Skeletal muscle tissue (tissue), 4 donors: ENCODE data around the gene MYCT1. TPM values are rescaled to one million over a fixed set of nuclear protein-coding genes. Genes with fewer than 3 reads are reported as not detected.
A peak's percentile ranks its signal among the peaks of the same experiment; 100 is the strongest.

Experiments
- H3K27ac ChIP-seq: one replicate; pipeline ENCODE4 v1.7.0; 2013; ENCODE audit warnings: mild to moderate bottlenecking, low read depth, low read length, inconsistent platforms
- H3K27me3 ChIP-seq, 3 donors: one replicate each; pipeline ENCODE4 v1.7.0; 2013; ENCODE audit warnings: low read length in 3 of 3; ENCODE audit not compliant: control insufficient read depth in 3 of 3, insufficient read depth in 3 of 3
- H3K36me3 ChIP-seq, 3 donors: one replicate each; pipeline ENCODE4 v1.7.0; 2013; ENCODE audit warnings: low read length in 3 of 3; ENCODE audit not compliant: control insufficient read depth in 3 of 3, insufficient read depth in 3 of 3
- H3K4me1 ChIP-seq, 3 donors: one replicate each; pipeline ENCODE4 v1.7.0; 2013; ENCODE audit warnings: low read length in 3 of 3, mild to moderate bottlenecking in 3 of 3; ENCODE audit not compliant: control insufficient read depth in 3 of 3, insufficient read depth in 3 of 3
- H3K4me3 ChIP-seq, 3 donors: one replicate each; pipeline ENCODE4 v1.7.0; 2013; ENCODE audit warnings: low read length in 3 of 3
- H3K9ac ChIP-seq, 3 donors: one replicate each; pipeline ENCODE4 v1.7.0; 2013; ENCODE audit warnings: low read length in 3 of 3, mild to moderate bottlenecking in 3 of 3, moderate library complexity in 2 of 3, low read depth in 1 of 3
- H3K9me3 ChIP-seq, 3 donors: one replicate each; pipeline ENCODE4 v1.7.0; 2013; ENCODE audit warnings: low read length in 3 of 3; ENCODE audit not compliant: control insufficient read depth in 3 of 3
- total RNA-seq: library from RNA; depleted of rRNA; stranded (reverse); fragments of >200 nt; gene quantifications from one replicate; pipeline ENCODE4 v1.2.3, GENCODE V29; 2014
- donor health status: Osteomylitis.

The MYCT1 gene, protein sequence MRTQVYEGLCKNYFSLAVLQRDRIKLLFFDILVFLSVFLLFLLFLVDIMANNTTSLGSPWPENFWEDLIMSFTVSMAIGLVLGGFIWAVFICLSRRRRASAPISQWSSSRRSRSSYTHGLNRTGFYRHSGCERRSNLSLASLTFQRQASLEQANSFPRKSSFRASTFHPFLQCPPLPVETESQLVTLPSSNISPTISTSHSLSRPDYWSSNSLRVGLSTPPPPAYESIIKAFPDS
- 12.0 TPM for total RNA-seq

DNA sequence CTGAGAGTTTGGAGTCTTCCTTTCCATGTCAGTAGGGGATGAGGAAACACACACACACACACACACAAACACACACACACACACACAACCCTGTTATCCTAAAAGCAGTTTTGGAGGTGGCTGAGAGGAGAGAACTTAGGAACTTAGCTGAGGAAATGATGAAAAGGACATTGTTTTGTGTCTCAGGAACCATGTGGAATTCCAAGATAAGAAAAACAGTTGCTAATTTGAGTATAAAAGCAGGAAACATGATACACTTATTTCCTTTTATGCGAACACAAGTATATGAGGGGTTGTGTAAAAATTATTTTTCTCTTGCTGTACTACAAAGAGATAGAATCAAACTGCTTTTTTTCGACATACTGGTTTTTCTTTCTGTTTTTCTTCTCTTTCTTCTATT is at the start of gene MYCT1:
Gene MYCT1, plus strand, starts transcription at position 264 of the 400 bp plus-strand sequence. Its CDS starts 6 bp downstream, at position 270.
- Histone ChIP-seq H3K9me3 (no peaks in the 10 kb centered on the region), H3K9ac (peak within 1 kb of the TSS in 2 of 3 donors; percentile 35 to 46), H3K27me3 (peaks cover 0 to 3% (median 0%) of the 10 kb centered on the region in 3 donors), H3K36me3 (no peaks in the 10 kb centered on the region), H3K4me3 (peak within 1 kb of the TSS in 2 of 3 donors; percentile 37 to 55), H3K27ac (no peak within 1 kb of the TSS), H3K4me1 (no peaks in the 10 kb centered on the region)

DNA sequence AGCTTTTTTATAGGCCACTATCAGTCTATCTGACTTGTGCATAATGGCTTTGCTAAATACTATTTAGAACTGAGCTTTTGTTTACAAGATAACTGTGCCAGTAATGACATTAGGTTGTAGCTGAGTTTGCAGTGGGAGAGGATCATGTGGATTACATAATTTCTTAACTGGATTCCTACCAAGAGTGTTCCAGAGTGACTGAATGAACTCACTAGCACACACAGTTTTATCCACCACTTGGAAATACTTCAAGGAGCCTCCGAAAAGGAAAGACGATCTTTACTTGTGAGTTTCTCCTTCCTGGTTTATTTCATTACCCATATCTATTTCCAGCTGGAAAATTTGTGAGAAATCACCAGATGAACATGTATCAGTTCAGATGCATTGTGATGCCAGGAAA is 49.6 kb upstream of the MYCT1 start:
- no peak overlapping the region for H3K27ac ChIP-seq

GRCh38 chr6:152651986-152652385 is 45.7 kb upstream of the MYCT1 start:
- Histone ChIP-seq H3K27me3 (no peaks in the 10 kb centered on the region), H3K27ac (no peak overlapping the region), H3K4me3 (no peak overlapping the region), H3K9ac (no peak overlapping the region), H3K36me3 (no peaks in the 10 kb centered on the region), H3K4me1 (no peaks in the 10 kb centered on the region), H3K9me3 (no peaks in the 10 kb centered on the region)

More for the DNA sequence above, 49.6 kb upstream of the MYCT1 start:
- Histone ChIP-seq H3K4me1 (no peaks in the 10 kb centered on the region), H3K36me3 (no peaks in the 10 kb centered on the region), H3K9me3 (no peaks in the 10 kb centered on the region), H3K27me3 (no peaks in the 10 kb centered on the region), H3K4me3 (no peak overlapping the region), H3K9ac (no peak overlapping the region)

GRCh38 chr6:152661776-152662175 is 35.9 kb upstream of the MYCT1 start:
- H3K9ac ChIP-seq, result no peak overlapping the region
- H3K9me3 ChIP-seq, result no peaks in the 10 kb centered on the region
- H3K4me3 ChIP-seq, result no peak overlapping the region
- no peaks in the 10 kb centered on the region for H3K4me1 ChIP-seq
- H3K27me3 ChIP-seq, result no peaks in the 10 kb centered on the region
- no peak overlapping the region for H3K27ac ChIP-seq
- no peaks in the 10 kb centered on the region for H3K36me3 ChIP-seq

DNA sequence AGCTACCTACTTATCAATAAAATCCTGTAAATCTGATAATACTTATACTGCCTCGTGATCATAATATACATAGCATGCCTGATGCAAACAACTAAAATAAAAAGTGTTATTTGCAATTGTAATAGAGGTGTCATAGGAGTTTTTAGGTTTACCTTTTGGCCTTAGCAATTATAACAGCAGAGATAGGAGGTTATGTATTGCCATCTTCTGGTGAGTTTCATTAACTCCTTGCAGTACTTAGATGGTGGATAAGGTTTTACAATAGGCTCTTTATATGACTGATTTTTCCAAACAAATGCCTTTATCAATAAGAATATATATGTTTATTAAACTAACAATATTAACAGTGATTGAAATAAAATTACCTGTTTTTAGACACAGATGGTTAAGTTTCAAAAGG is 27.8 kb upstream of the MYCT1 start:
- Histone ChIP-seq H3K4me1 (no peaks in the 10 kb centered on the region), H3K27ac (no peak overlapping the region), H3K9me3 (no peaks in the 10 kb centered on the region), H3K4me3 (no peak overlapping the region), H3K27me3 (no peaks in the 10 kb centered on the region), H3K9ac (no peak overlapping the region), H3K36me3 (no peaks in the 10 kb centered on the region)

GRCh38 chr6:152671171-152671570 is 26.5 kb upstream of the MYCT1 start:
- no peak overlapping the region for H3K27ac ChIP-seq
- H3K36me3 ChIP-seq, result no peaks in the 10 kb centered on the region
- H3K27me3 ChIP-seq, result no peaks in the 10 kb centered on the region
- H3K9me3 ChIP-seq, result no peaks in the 10 kb centered on the region
- H3K4me1 ChIP-seq, result no peaks in the 10 kb centered on the region
- no peak overlapping the region for H3K9ac ChIP-seq
- no peak overlapping the region for H3K4me3 ChIP-seq

DNA sequence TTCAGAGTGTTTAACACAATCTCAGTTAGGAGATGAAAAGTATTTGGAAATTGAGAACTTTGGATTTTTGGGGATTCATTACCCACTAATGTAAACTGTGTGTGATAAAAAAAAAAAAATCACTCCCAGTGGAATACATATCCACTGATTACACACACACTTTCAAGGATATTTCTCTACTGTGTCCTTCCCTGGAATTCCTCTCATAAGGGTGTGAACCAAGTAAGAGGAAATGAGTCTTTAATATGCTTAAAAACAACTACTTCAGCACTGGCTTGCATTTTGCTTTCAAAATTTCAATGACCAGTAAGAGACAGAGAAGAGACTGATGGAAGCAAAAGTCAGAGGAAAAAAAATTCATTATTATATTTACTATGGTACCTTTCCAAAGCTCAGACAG is 24.5 kb upstream of the MYCT1 start:
- H3K4me3 ChIP-seq, result no peak overlapping the region
- no peaks in the 10 kb centered on the region for H3K27me3 ChIP-seq
- H3K36me3 ChIP-seq, result no peaks in the 10 kb centered on the region
- no peak overlapping the region for H3K9ac ChIP-seq
- H3K9me3 ChIP-seq, result no peaks in the 10 kb centered on the region
- H3K4me1 ChIP-seq, result no peaks in the 10 kb centered on the region
- H3K27ac ChIP-seq, result no peak overlapping the region

GRCh38 chr6:152680151-152680550 is 17.5 kb upstream of the MYCT1 start:
- no peaks in the 10 kb centered on the region for H3K36me3 ChIP-seq
- H3K27me3 ChIP-seq, result no peaks in the 10 kb centered on the region
- no peaks in the 10 kb centered on the region for H3K9me3 ChIP-seq
- no peak overlapping the region for H3K9ac ChIP-seq
- no peaks in the 10 kb centered on the region for H3K4me1 ChIP-seq
- H3K27ac ChIP-seq, result no peak overlapping the region
- no peak overlapping the region for H3K4me3 ChIP-seq

- no peak overlapping the region for H3K4me3 ChIP-seq
- no peak overlapping the region for H3K27ac ChIP-seq
- no peaks in the 10 kb centered on the region for H3K36me3 ChIP-seq
- H3K9me3 ChIP-seq, result no peaks in the 10 kb centered on the region
- H3K4me1 ChIP-seq, result no peaks in the 10 kb centered on the region
- no peaks in the 10 kb centered on the region for H3K27me3 ChIP-seq
- no peak overlapping the region for H3K9ac ChIP-seq
These were observed 16.7 kb upstream of the MYCT1 start for GRCh38 chr6:152680879-152681517.

DNA sequence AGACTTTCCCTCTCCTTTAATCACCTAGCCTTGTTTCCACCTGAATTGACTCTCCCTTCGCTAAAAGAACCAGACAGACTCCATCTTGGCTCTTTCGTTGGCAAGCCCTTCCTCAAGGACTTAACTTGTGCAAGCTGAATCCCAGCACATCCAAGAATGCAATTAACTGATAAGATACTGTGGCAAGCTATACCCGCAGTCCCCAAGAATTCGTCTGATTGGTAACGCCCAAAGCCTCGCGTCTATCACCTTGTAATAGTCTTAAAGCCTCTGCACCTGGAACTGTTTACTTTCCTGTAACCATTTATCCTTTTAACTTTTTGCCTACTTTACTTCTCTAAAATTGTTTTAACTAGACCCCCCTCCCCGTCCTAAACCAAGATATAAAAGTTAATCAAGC is 15.6 kb upstream of the MYCT1 start:
- H3K4me3 ChIP-seq, result no peak overlapping the region
- no peaks in the 10 kb centered on the region for H3K27me3 ChIP-seq
- no peaks in the 10 kb centered on the region for H3K36me3 ChIP-seq
- no peaks in the 10 kb centered on the region for H3K4me1 ChIP-seq
- H3K9ac ChIP-seq, result no peak overlapping the region
- H3K27ac ChIP-seq, result no peak overlapping the region
- H3K9me3 ChIP-seq, result no peaks in the 10 kb centered on the region
